HG03064 (cell line): ENCODE data around the gene DNAJB2.
"Not testable (repeated sequence)": the region's sequence is repeated elsewhere in the genome, so short reads cannot be mapped to it uniquely, and the experiment has no call there.

Experiments used
- ATAC-seq: cut with Tn5 transposase; IDR thresholded peaks from one replicate; pipeline ENCODE4 v1.9.1; 2021; ENCODE audit warnings: low read depth; ENCODE audit not compliant: unreplicated experiment

Gene DNAJB2

GRCh38 chr2:219254590-219255201 is 24.5 kb upstream of the DNAJB2 start:
- peak; percentile 9 for ATAC-seq

GRCh38 chr2:219258942-219259341 is 20.2 kb upstream of the DNAJB2 start:
- not testable (repeated sequence) for ATAC-seq

- no peak for ATAC-seq
Observed at GRCh38 chr2:219261024-219261855, 17.9 kb upstream of the DNAJB2 start.

GRCh38 chr2:219266232-219266631 is 12.9 kb upstream of the DNAJB2 start:
- no peak for ATAC-seq

- ATAC-seq, result no peak
Observed at GRCh38 chr2:219266886-219267285, 12.3 kb upstream of the DNAJB2 start.

- ATAC-seq, result no peak
Observed at GRCh38 chr2:219268294-219268693, 10.9 kb upstream of the DNAJB2 start.

- ATAC-seq, result no peak
Observed at GRCh38 chr2:219269362-219270054, 9.7 kb upstream of the DNAJB2 start.

- ATAC-seq, result no peak
Observed at GRCh38 chr2:219270055-219270372, 9.2 kb upstream of the DNAJB2 start.

GRCh38 chr2:219271021-219271420 is 8.1 kb upstream of the DNAJB2 start:
- no peak for ATAC-seq

- ATAC-seq, result no peak
Observed at GRCh38 chr2:219272356-219272755, 6.8 kb upstream of the DNAJB2 start.

GRCh38 chr2:219272995-219273394 is 6.2 kb upstream of the DNAJB2 start:
- ATAC-seq, result no peak

- no peak for ATAC-seq
Observed at GRCh38 chr2:219273937-219274336, 5.2 kb upstream of the DNAJB2 start.

GRCh38 chr2:219274361-219274921 is 4.7 kb upstream of the DNAJB2 start:
- ATAC-seq, result no peak

GRCh38 chr2:219277703-219278654 is 1.2 kb upstream of the DNAJB2 start:
- no peak for ATAC-seq

GRCh38 chr2:219278655-219279150 is 463 bp upstream of the DNAJB2 start:
- no peak for ATAC-seq

- ATAC-seq, result no peak
Observed at GRCh38 chr2:219279916-219280516, 850 bp downstream of the DNAJB2 start.

GRCh38 chr2:219280651-219281050 is 1.5 kb downstream of the DNAJB2 start:
- no peak for ATAC-seq

GRCh38 chr2:219281588-219281987 is 2.4 kb downstream of the DNAJB2 start:
- ATAC-seq, result no peak

- ATAC-seq, result no peak
Observed at GRCh38 chr2:219282375-219282774, 3.2 kb downstream of the DNAJB2 start.
